HL-60 (cell line): ENCODE data around the gene COL2A1.

Experiments used
- DNase-seq, 2 experiments: peaks; one replicate each; pipeline ENCODE4 v3.0.0-alpha.2; 2010 to 2020; ENCODE audit warnings: low read depth in 1 of 2, low spot score in 1 of 2
- H3K27ac ChIP-seq: fragments of 250-450 bp; sonication (Bioruptor Pico); replicated peaks from 2 replicates; pipeline ENCODE4 v1.5.1; 2020; ENCODE audit warnings: mild to moderate bottlenecking, moderate library complexity
- H3K27me3 ChIP-seq: fragments of 250-450 bp; sonication (Bioruptor Pico); 2 replicates; pipeline ENCODE4 v1.5.1; 2021; ENCODE audit warnings: mild to moderate bottlenecking, moderate library complexity; ENCODE audit not compliant: insufficient read depth, poor library complexity, severe bottlenecking
- H3K4me3 ChIP-seq: replicated peaks from 2 replicates; pipeline ENCODE4 v1.5.1; 2011; ENCODE audit warnings: mild to moderate bottlenecking, control low read depth, low read length; ENCODE audit not compliant: insufficient read depth
- GABPA ChIP-seq: IDR thresholded peaks from 2 replicates; pipeline ENCODE4 v1.6.1; 2012; ENCODE audit warnings: low read depth
- POLR2AphosphoS5 ChIP-seq: IDR thresholded peaks from 2 replicates; pipeline ENCODE4 v1.6.1; 2012; ENCODE audit warnings: low read depth
- SPI1 ChIP-seq: IDR thresholded peaks from 2 replicates; pipeline ENCODE4 v1.6.1; 2012; ENCODE audit warnings: low read depth, mild to moderate bottlenecking, borderline replicate concordance
- TF ChIP-seq, protein P1 (sequence below): IDR thresholded peaks from one replicate; pipeline ENCODE4 v1.5.1; 2011; ENCODE audit warnings: low read length, control low read depth, inconsistent platforms; ENCODE audit not compliant: insufficient read depth
- TF ChIP-seq, protein P2 (sequence below): IDR thresholded peaks from 2 replicates; pipeline ENCODE4 v1.6.1; 2012; ENCODE audit warnings: low read depth; ENCODE audit not compliant: insufficient replicate concordance

The COL2A1 gene

DNA sequence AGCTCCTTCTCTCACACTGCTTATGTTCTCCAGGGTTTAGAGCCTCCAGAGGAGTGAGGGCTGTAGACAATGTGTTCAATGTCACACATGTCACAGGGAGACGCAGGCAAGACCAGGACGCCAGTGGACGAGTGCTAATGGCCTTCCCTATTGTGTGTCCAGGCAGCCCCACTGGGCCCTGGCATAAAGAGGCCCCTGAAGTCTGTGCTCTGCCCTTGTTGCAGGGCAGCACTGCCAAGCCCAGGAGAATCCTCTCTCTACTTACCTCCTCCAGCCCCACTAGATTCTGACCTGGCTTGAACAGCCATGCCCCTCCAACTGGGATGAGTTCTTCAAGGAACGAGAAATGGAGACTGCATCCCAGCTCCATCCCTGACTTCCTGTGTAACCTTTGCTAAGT lies 65.7 kb downstream of the COL2A1 start:
- H3K27ac ChIP-seq: no peak overlapping the region
- no peak overlapping the region for H3K4me3 ChIP-seq
- no peak for TF ChIP-seq POLR2AphosphoS5
- TF ChIP-seq SPI1: no peak
- no peak for TF ChIP-seq GABPA
- TF ChIP-seq, protein P1, sequence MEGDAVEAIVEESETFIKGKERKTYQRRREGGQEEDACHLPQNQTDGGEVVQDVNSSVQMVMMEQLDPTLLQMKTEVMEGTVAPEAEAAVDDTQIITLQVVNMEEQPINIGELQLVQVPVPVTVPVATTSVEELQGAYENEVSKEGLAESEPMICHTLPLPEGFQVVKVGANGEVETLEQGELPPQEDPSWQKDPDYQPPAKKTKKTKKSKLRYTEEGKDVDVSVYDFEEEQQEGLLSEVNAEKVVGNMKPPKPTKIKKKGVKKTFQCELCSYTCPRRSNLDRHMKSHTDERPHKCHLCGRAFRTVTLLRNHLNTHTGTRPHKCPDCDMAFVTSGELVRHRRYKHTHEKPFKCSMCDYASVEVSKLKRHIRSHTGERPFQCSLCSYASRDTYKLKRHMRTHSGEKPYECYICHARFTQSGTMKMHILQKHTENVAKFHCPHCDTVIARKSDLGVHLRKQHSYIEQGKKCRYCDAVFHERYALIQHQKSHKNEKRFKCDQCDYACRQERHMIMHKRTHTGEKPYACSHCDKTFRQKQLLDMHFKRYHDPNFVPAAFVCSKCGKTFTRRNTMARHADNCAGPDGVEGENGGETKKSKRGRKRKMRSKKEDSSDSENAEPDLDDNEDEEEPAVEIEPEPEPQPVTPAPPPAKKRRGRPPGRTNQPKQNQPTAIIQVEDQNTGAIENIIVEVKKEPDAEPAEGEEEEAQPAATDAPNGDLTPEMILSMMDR: no peak
- TF ChIP-seq, protein P2, sequence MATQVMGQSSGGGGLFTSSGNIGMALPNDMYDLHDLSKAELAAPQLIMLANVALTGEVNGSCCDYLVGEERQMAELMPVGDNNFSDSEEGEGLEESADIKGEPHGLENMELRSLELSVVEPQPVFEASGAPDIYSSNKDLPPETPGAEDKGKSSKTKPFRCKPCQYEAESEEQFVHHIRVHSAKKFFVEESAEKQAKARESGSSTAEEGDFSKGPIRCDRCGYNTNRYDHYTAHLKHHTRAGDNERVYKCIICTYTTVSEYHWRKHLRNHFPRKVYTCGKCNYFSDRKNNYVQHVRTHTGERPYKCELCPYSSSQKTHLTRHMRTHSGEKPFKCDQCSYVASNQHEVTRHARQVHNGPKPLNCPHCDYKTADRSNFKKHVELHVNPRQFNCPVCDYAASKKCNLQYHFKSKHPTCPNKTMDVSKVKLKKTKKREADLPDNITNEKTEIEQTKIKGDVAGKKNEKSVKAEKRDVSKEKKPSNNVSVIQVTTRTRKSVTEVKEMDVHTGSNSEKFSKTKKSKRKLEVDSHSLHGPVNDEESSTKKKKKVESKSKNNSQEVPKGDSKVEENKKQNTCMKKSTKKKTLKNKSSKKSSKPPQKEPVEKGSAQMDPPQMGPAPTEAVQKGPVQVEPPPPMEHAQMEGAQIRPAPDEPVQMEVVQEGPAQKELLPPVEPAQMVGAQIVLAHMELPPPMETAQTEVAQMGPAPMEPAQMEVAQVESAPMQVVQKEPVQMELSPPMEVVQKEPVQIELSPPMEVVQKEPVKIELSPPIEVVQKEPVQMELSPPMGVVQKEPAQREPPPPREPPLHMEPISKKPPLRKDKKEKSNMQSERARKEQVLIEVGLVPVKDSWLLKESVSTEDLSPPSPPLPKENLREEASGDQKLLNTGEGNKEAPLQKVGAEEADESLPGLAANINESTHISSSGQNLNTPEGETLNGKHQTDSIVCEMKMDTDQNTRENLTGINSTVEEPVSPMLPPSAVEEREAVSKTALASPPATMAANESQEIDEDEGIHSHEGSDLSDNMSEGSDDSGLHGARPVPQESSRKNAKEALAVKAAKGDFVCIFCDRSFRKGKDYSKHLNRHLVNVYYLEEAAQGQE: no peak
- no peak for DNase-seq
- H3K27me3 ChIP-seq: no peaks in the 10 kb centered on the region

DNA sequence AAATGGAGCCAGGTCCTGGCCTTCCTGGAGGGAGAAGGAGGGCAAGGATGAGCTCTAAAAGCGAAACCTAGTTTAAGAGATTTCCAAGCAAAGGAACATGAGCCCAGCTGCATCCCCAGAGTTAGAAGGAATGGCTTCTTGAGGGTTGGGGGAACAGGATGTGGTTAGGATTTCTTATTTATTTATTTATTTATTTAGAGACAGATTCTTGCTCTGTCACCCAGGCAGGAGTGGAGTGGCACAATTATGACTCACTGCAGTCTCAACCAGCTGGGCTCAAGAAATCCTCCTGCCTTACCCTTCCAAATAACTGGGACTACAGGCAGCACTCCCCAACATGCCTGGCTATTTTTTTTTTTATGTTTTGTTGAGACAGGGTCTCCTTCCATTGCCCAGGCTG lies 66.2 kb downstream of the COL2A1 start:
- no peaks in the 10 kb centered on the region for H3K27me3 ChIP-seq
- no peak for TF ChIP-seq GABPA
- no peak for TF ChIP-seq POLR2AphosphoS5
- TF ChIP-seq, protein P1: no peak
- TF ChIP-seq, protein P2: no peak
- no peak for DNase-seq
- H3K27ac ChIP-seq: no peak overlapping the region
- no peak overlapping the region for H3K4me3 ChIP-seq

DNA sequence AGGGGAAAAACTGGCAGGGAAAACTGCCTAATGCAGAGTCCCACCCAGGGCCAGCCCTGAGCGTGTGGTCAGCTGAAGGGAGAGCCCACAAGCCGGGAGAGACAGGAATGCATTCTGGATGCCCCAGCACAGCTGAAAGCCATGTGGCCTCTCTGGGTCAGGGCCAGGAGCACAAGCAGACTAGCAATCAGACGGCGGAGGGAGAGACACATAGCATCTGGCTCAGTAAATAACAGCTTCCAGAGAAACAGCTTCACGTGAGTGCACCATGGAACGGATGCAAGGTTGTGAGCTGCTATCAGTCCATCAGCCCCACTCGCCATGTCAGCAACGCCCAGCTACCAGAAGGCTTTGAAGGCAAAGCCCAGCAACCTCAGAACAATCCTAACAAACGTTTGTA lies 69.1 kb downstream of the COL2A1 start:
- Histone ChIP-seq H3K27ac (no peak overlapping the region), H3K27me3 (no peaks in the 10 kb centered on the region), H3K4me3 (no peak overlapping the region)
- TF ChIP-seq, protein P1: no peak
- TF ChIP-seq GABPA (no peak), POLR2AphosphoS5 (no peak), SPI1 (no peak)
- TF ChIP-seq, protein P2: no peak
- no peak for DNase-seq
